H1 (cell line): ENCODE data around the gene ROBO2. TPM values are rescaled to one million over a fixed set of nuclear protein-coding genes. Genes with fewer than 3 reads are reported as not detected.

ENCODE experiments used
- CTCF ChIA-PET: fragments of 300-600 bp; sonication (Branson Sonifier 250); formaldehyde crosslinking; loops from one replicate; lab custom pipeline; 2021; ENCODE audit not compliant: partially characterized antibody; lab: Charles Lee
- POLR2A ChIA-PET: fragments of 300-600 bp; sonication (Branson Sonifier 250); formaldehyde crosslinking; loops from one replicate; lab custom pipeline; 2021; ENCODE audit warnings: inconsistent platforms; ENCODE audit not compliant: partially characterized antibody; lab: Charles Lee
- DNase-seq, 2 experiments: peaks; one replicate each; pipeline versions ENCODE4 v3.0.0 to v3.0.0-alpha.2; 2010 to 2022; ENCODE audit warnings: low spot score in 2 of 2, low read depth in 1 of 2, mixed read lengths in 1 of 2
- FAIRE-seq: peaks from 2 replicates; lab custom pipeline; 2011; peaks lifted over from hg19 to GRCh38; lab: Jason Lieb, UNC
- H2AFZ ChIP-seq: 2 replicates; pipeline ENCODE4 v1.8.1; 2012; ENCODE audit warnings: low read length, inconsistent platforms
- H2AK5ac ChIP-seq: 2 replicates; pipeline ENCODE4 v1.6.1; 2013; ENCODE audit warnings: low read depth, low read length
- H2BK120ac ChIP-seq: replicated peaks from 2 replicates; pipeline ENCODE3; 2013; ENCODE audit warnings: low read depth, low read length, inconsistent platforms
- H2BK12ac ChIP-seq: 2 replicates; pipeline ENCODE4 v1.6.1; 2013; ENCODE audit warnings: low read depth, low read length
- H2BK15ac ChIP-seq: 2 replicates; pipeline ENCODE4 v1.6.1; 2013; ENCODE audit warnings: low read length
- H2BK20ac ChIP-seq: 2 replicates; pipeline ENCODE4 v1.6.1; 2013; ENCODE audit warnings: low read length
- H2BK5ac ChIP-seq: 2 replicates; pipeline ENCODE4 v1.6.1; 2013; ENCODE audit warnings: low read depth, low read length
- H3K14ac ChIP-seq: 2 replicates; pipeline ENCODE4 v1.6.1; 2013; ENCODE audit warnings: inconsistent platforms; ENCODE audit not compliant: insufficient read length
- H3K18ac ChIP-seq: 2 replicates; pipeline ENCODE4 v1.6.1; 2013; ENCODE audit warnings: low read length; ENCODE audit errors: extremely low read depth
- H3K23ac ChIP-seq: 2 replicates; pipeline ENCODE4 v1.6.1; 2013; ENCODE audit warnings: inconsistent platforms; ENCODE audit not compliant: insufficient read length
- H3K23me2 ChIP-seq: 2 replicates; pipeline ENCODE4 v1.6.1; 2013; ENCODE audit warnings: low read depth, low read length
- H3K27ac ChIP-seq: 2 replicates; pipeline ENCODE4 v1.6.1; 2011; ENCODE audit warnings: low read depth, low read length, inconsistent platforms
- H3K27me3 ChIP-seq, 4 experiments: replicated peaks in 1 of 4; 1 replicate in 1 of 4; 2 replicates in 3 of 4; pipeline versions ENCODE4 v1.6.1 to v1.8.1; 2011 to 2013; ENCODE audit warnings: low read length in 3 of 4, mild to moderate bottlenecking in 3 of 4, inconsistent platforms in 2 of 4, mixed read lengths in 2 of 4, moderate library complexity in 1 of 4; ENCODE audit not compliant: control insufficient read depth in 3 of 4, insufficient read depth in 3 of 4; ENCODE audit errors: extremely low read depth in 1 of 4
- H3K36me3 ChIP-seq, 4 experiments: 2 replicates each; pipeline versions ENCODE4 v1.6.1 to v1.8.1; 2011 to 2013; ENCODE audit warnings: mild to moderate bottlenecking in 4 of 4, low read length in 3 of 4, moderate library complexity in 2 of 4, control low read depth in 1 of 4, inconsistent platforms in 1 of 4; ENCODE audit not compliant: insufficient read depth in 4 of 4, control insufficient read depth in 2 of 4
- H3K4ac ChIP-seq: replicated peaks from 2 replicates; pipeline ENCODE3; 2013; ENCODE audit warnings: low read length, low read depth, mixed read lengths, inconsistent platforms; ENCODE audit not compliant: insufficient read length
- H3K4me1 ChIP-seq, 4 experiments: replicated peaks in 1 of 4; 1 replicate in 1 of 4; 2 replicates in 3 of 4; pipeline versions ENCODE4 v1.6.1 to v1.8.1; 2011 to 2013; ENCODE audit warnings: low read length in 3 of 4, inconsistent platforms in 2 of 4, mixed read lengths in 1 of 4; ENCODE audit not compliant: insufficient read depth in 4 of 4, control insufficient read depth in 3 of 4
- H3K4me2 ChIP-seq, 2 experiments: 2 replicates each; pipeline versions ENCODE4 v1.6.1 to v1.8.1; 2011 to 2013; ENCODE audit warnings: low read depth in 2 of 2, low read length in 2 of 2, control low read depth in 1 of 2, inconsistent platforms in 1 of 2, mild to moderate bottlenecking in 1 of 2; ENCODE audit not compliant: insufficient read depth in 1 of 2
- H3K4me3 ChIP-seq, 4 experiments: fragments of 200-600, 300-600 bp in 1 of 4; sonication (generic), shearing (Covaris generic), sonication (Bioruptor Twin) in 1 of 4; 2 replicates each; pipeline versions ENCODE4 v1.5.1 to v1.8.1; 2011 to 2016; ENCODE audit warnings: low read length in 4 of 4, low read depth in 3 of 4, control low read depth in 2 of 4, inconsistent platforms in 2 of 4, mild to moderate bottlenecking in 2 of 4, mixed read lengths in 1 of 4, moderate library complexity in 1 of 4; ENCODE audit not compliant: insufficient read depth in 2 of 4; ENCODE audit errors: extremely low read depth in 1 of 4
- H3K56ac ChIP-seq: replicated peaks from 2 replicates; pipeline ENCODE3; 2013; ENCODE audit warnings: low read depth, mild to moderate bottlenecking, mixed read lengths, low read length, inconsistent platforms; ENCODE audit not compliant: insufficient read length
- H3K79me1 ChIP-seq: 2 replicates; pipeline ENCODE4 v1.6.1; 2013; ENCODE audit warnings: low read depth, low read length, control low read depth
- H3K79me2 ChIP-seq, 2 experiments: 2 replicates each; pipeline versions ENCODE4 v1.6.1 to v1.8.1; 2012 to 2013; ENCODE audit warnings: low read length in 2 of 2, mild to moderate bottlenecking in 2 of 2, inconsistent platforms in 1 of 2; ENCODE audit not compliant: insufficient read depth in 2 of 2, control insufficient read depth in 1 of 2
- H3K9ac ChIP-seq, 4 experiments: replicated peaks in 1 of 4; 1 replicate in 1 of 4; 2 replicates in 3 of 4; pipeline versions ENCODE4 v1.6.1 to v1.8.1; 2011 to 2013; ENCODE audit warnings: low read depth in 3 of 4, low read length in 3 of 4, control low read depth in 2 of 4, mild to moderate bottlenecking in 2 of 4, moderate library complexity in 2 of 4, inconsistent platforms in 1 of 4; ENCODE audit errors: extremely low read depth in 1 of 4
- H3K9me3 ChIP-seq, 2 experiments: 2 replicates each; pipeline versions ENCODE4 v1.6.1 to v1.8.1; 2012 to 2013; ENCODE audit warnings: mild to moderate bottlenecking in 2 of 2, moderate library complexity in 2 of 2, control low read depth in 1 of 2, inconsistent platforms in 1 of 2, low read depth in 1 of 2, low read length in 1 of 2, mixed read lengths in 1 of 2; ENCODE audit not compliant: insufficient read depth in 2 of 2
- H4K20me1 ChIP-seq, 2 experiments: replicated peaks in 1 of 2; 2 replicates each; pipeline versions ENCODE3 to v1.8.1; 2011 to 2013; ENCODE audit warnings: inconsistent platforms in 2 of 2, low read length in 2 of 2, mild to moderate bottlenecking in 1 of 2; ENCODE audit not compliant: insufficient read depth in 2 of 2, control insufficient read depth in 1 of 2
- H4K5ac ChIP-seq: 2 replicates; pipeline ENCODE4 v1.6.1; 2013; ENCODE audit warnings: low read length, low read depth, mixed read lengths, inconsistent platforms; ENCODE audit not compliant: insufficient read length
- H4K8ac ChIP-seq: 2 replicates; pipeline ENCODE4 v1.8.0; 2013; ENCODE audit warnings: mild to moderate bottlenecking, moderate library complexity, low read length, inconsistent platforms; ENCODE audit not compliant: insufficient read depth; ENCODE audit errors: extremely low read depth
- H4K91ac ChIP-seq: replicated peaks from 2 replicates; pipeline ENCODE3; 2013; ENCODE audit warnings: low read length, mixed read lengths, inconsistent platforms; ENCODE audit not compliant: insufficient read length
- BRCA1 ChIP-seq: IDR thresholded peaks from 2 replicates; pipeline ENCODE4 v1.6.1; 2012; ENCODE audit warnings: low read depth, low read length, improper control_type of control experiment
- CBX8 ChIP-seq: fragments of 300-800, 300-1000 bp; sonication (generic); IDR thresholded peaks from 2 replicates; pipeline ENCODE4 v1.7.1; 2016; ENCODE audit warnings: low read depth, low read length, borderline replicate concordance
- CTBP2 ChIP-seq: IDR thresholded peaks from 2 replicates; pipeline ENCODE4 v1.7.0; 2011; ENCODE audit warnings: borderline replicate concordance, mild to moderate bottlenecking, moderate library complexity, mixed read lengths, low read length; ENCODE audit not compliant: insufficient read depth, insufficient read length
- HDAC6 ChIP-seq: IDR thresholded peaks from one replicate; pipeline ENCODE4 v1.7.1; 2012; ENCODE audit warnings: low read depth, mild to moderate bottlenecking, inconsistent platforms, low read length, moderate library complexity
- KDM1A ChIP-seq: fragments of 200-600, 300-600 bp; sonication (generic); IDR thresholded peaks from 2 replicates; pipeline ENCODE4 v1.7.1; 2016; ENCODE audit warnings: mild to moderate bottlenecking, low read length, borderline replicate concordance
- POLR2A ChIP-seq, 2 experiments: IDR thresholded peaks; 1 replicate in 1 of 2; 2 replicates in 1 of 2; pipeline ENCODE4 v1.6.1; 2011; ENCODE audit warnings: low read depth in 2 of 2, low read length in 2 of 2, mild to moderate bottlenecking in 2 of 2; ENCODE audit errors: control extremely low read depth in 1 of 2
- RAD21 ChIP-seq, 2 experiments: IDR thresholded peaks in 1 of 2; conservative IDR thresholded peaks in 1 of 2; 2 replicates each; pipeline ENCODE4 v1.6.1; 2011; ENCODE audit warnings: low read depth in 2 of 2, low read length in 2 of 2, improper control_type of control experiment in 1 of 2, inconsistent platforms in 1 of 2, mild to moderate bottlenecking in 1 of 2, moderate library complexity in 1 of 2
- RBBP5 ChIP-seq: IDR thresholded peaks from 2 replicates; pipeline ENCODE4 v1.7.1; 2012; ENCODE audit warnings: low read depth, mild to moderate bottlenecking, inconsistent platforms, low read length, moderate library complexity, borderline replicate concordance
- SAP30 ChIP-seq: fragments of 300-600 bp; sonication (generic); IDR thresholded peaks from 2 replicates; pipeline ENCODE4 v1.7.1; 2012; ENCODE audit warnings: low read length, moderate library complexity, mild to moderate bottlenecking, inconsistent platforms; ENCODE audit not compliant: insufficient read depth, insufficient replicate concordance
- SIX5 ChIP-seq: IDR thresholded peaks from 2 replicates; pipeline ENCODE4 v1.6.1; 2011; ENCODE audit warnings: mild to moderate bottlenecking, low read depth, low read length
- SP1 ChIP-seq: IDR thresholded peaks from 2 replicates; pipeline ENCODE4 v1.6.1; 2011; ENCODE audit warnings: low read depth, low read length
- SP2 ChIP-seq: IDR thresholded peaks from 2 replicates; pipeline ENCODE4 v1.6.1; 2012; ENCODE audit warnings: mild to moderate bottlenecking, low read length, inconsistent platforms
- TAF1 ChIP-seq: IDR thresholded peaks from 2 replicates; pipeline ENCODE4 v1.6.1; 2011; ENCODE audit warnings: mild to moderate bottlenecking, low read depth, low read length
- TEAD4 ChIP-seq: IDR thresholded peaks from 2 replicates; pipeline ENCODE4 v1.6.1; 2012; ENCODE audit warnings: low read depth, low read length, inconsistent platforms, mixed read lengths
- YY1 ChIP-seq: IDR thresholded peaks from 2 replicates; pipeline ENCODE4 v1.6.1; 2011; ENCODE audit warnings: low read depth, mild to moderate bottlenecking, low read length
- WGBS, 2 experiments: shearing (Covaris generic) in 1 of 2; methylation state at CpG; one replicate each; pipeline versions ENCODE4 v1.1.6 to v1.1.7; 2013 to 2015; ENCODE audit warnings: low lambda C conversion rate in 2 of 2, mixed read lengths in 2 of 2, inconsistent platforms in 1 of 2, low coverage in 1 of 2, missing lambda C conversion rate in 1 of 2; ENCODE audit not compliant: insufficient replicate concordance in 2 of 2, insufficient coverage in 1 of 2, insufficient read length in 1 of 2; ENCODE audit errors: extremely low coverage in 1 of 2, missing lambda C conversion rate in 1 of 2; 5-methylcytosine and 5-hydroxymethylcytosine counted together
- polyA plus RNA-seq, 7 experiments: library from polyadenylated mRNA; depleted of rRNA in 3 of 7; stranded (reverse) in 5 of 7; unstranded in 2 of 7; fragments of >200 nt in 5 of 7; fragments of 200-250 nt in 2 of 7; gene quantifications; 1 replicate in 5 of 7; 2 replicates in 1 of 7; 4 replicates in 1 of 7; pipeline versions ENCODE4 v1.2.1 to v1.2.3, GENCODE V29; 2011 to 2013; ENCODE audit warnings: missing spikeins in 2 of 7, mixed read lengths in 2 of 7
- total RNA-seq: library from RNA; stranded (reverse); fragmentation: NEBNext Ultra II Directional; extraction: Animal tissue kit (Norgen Biotek cat#: 25700); gene quantifications from 2 replicates; pipeline ENCODE4 v1.2.1, GENCODE V29; 2021

Gene ROBO2
- total and polyA plus RNA-seq, 2 of the 8 experiments (the other 6 are each of a cell fraction or from before 2014, with no cell fraction given): 1.5 to 2.9 TPM

- Histone ChIP-seq H2BK5ac (no peak overlapping the region), H3K56ac (no peak overlapping the region), H3K23me2 (no peaks in the 10 kb centered on the region), H4K8ac (no peak overlapping the region), H3K18ac (no peak overlapping the region), H2BK20ac (no peak overlapping the region), H3K4me3 (no peak overlapping the region), H3K9ac (no peak overlapping the region), H2BK120ac (no peak overlapping the region), H3K14ac (no peak overlapping the region), H3K27me3 (no peaks in the 10 kb centered on the region), H3K23ac (no peak overlapping the region), H4K91ac (no peak overlapping the region), H2BK15ac (no peak overlapping the region), H4K5ac (no peak overlapping the region), H2AFZ (no peak overlapping the region), H4K20me1 (no peaks in the 10 kb centered on the region), H3K4ac (no peak overlapping the region), H2BK12ac (no peak overlapping the region), H3K9me3 (no peaks in the 10 kb centered on the region; a peak in 1 of 4 replicates), H3K79me1 (no peaks in the 10 kb centered on the region), H3K27ac (no peak overlapping the region), H3K36me3 (no peaks in the 10 kb centered on the region), H3K4me1 (peaks cover 0 to 4% (median 0%) of the 10 kb centered on the region in 4 experiments; a peak in 1 of 7 replicates), H2AK5ac (no peak overlapping the region), H3K4me2 (no peak overlapping the region), H3K79me2 (no peaks in the 10 kb centered on the region)
- FAIRE-seq (no peak), DNase-seq (no peak)
- CTCF ChIA-PET: no interaction called here
- 94% methylated on average over 2 of the region's 2 CpGs; no CpG with 5 or more reads in 1 of the 2 experiments for WGBS, 2 experiments
- POLR2A ChIA-PET: no interaction called here
- TF ChIP-seq RAD21 (IDR thresholded peaks at IDR 0.05 in 1 of 2, conservative IDR thresholded peaks at IDR 0.05 in 1 of 2; ENCODE audit: low read depth in 2 of 2, low read length in 2 of 2) (no peak), SAP30 (no peak), RBBP5 (no peak), TEAD4 (no peak), SP2 (no peak), SIX5 (no peak), CBX8 (no peak), CTBP2 (no peak), SP1 (no peak), YY1 (no peak), TAF1 (no peak), HDAC6 (no peak), KDM1A (no peak), BRCA1 (no peak), POLR2A (IDR thresholded peaks at IDR 0.05; ENCODE audit: control extremely low read depth in 1 of 2, low read depth in 2 of 2, low read length in 2 of 2) (no peak)
Observed at GRCh38 chr3:77160931-77161497, 121.1 kb downstream of the ROBO2 start.
